Measurements from ENCODE around the gene GABRD. TPM values are rescaled to one million over a fixed set of nuclear protein-coding genes. Genes with fewer than 3 reads are reported as not detected.

GABRD gene
- total and polyA plus RNA-seq, 2 of the 13 experiments (the other 11 are each of a cell fraction or from before 2014, with no cell fraction given) = not detected

GRCh38 chr1:2031546-2032540 lies 12.7 kb downstream of the GABRD start (continued):
- TF ChIP-seq, protein P1, sequence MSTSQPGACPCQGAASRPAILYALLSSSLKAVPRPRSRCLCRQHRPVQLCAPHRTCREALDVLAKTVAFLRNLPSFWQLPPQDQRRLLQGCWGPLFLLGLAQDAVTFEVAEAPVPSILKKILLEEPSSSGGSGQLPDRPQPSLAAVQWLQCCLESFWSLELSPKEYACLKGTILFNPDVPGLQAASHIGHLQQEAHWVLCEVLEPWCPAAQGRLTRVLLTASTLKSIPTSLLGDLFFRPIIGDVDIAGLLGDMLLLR (CRISPR knock-in tag; IDR thresholded peaks at IDR 0.05) = no peak

DNA sequence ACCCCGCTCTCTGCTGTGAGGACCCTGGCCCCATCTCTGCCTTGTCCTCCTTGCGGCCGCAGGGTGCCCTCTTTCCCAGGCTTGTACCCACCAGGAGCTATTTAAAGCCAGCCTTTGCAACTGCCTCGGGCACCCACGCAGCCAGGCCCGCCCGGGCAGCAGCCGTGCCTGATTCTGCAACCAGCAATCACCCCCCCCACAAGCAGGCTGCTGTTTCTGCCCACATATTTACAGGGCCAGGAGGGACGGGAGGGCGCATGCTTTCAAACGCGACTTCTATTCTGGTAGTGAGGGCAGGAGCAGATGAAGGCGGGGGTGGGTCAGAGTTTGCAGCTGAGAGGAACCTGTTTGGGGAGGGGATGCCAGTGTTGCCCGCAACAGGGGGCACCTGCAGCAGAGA lies 13.6 kb downstream of the GABRD start:
- H3K9me3 ChIP-seq (ENCODE audit: low read length) = no peaks in the 10 kb centered on the region
- ChIA-PET POLR2A (no interaction called here), CTCF (ENCODE audit: low intra/inter-chr PET ratio, low total read pairs) (no interaction called here)
- no peak overlapping the region for H3K27ac ChIP-seq (ENCODE audit: extremely low read length, insufficient read depth, low read length)
- no peak overlapping the region for H3K9ac ChIP-seq (ENCODE audit: insufficient read depth, low read depth, low read length)
- H3K4me2 ChIP-seq (ENCODE audit: low read depth, low read length) = no peak overlapping the region
- intact Hi-C loops (cut with micrococcal nuclease; ENCODE audit: unreplicated experiment) = no loop called here
- H3K36me3 ChIP-seq (replicated peaks in 1 of 2; ENCODE audit: control insufficient read depth in 1 of 2, insufficient read depth in 2 of 2, low read length in 2 of 2) = no peaks in the 10 kb centered on the region
- no peak for DNase-seq (ENCODE audit: low spot score)
- WGBS (ENCODE audit: low lambda C conversion rate) = 28% methylated on average over 11 of the region's 14 CpGs
- H3K79me2 ChIP-seq (ENCODE audit: insufficient read depth, low read length) = no peaks in the 10 kb centered on the region
- no TSS peak for BruUV-seq (replicated peaks)
- no peak for ATAC-seq
- H3K27me3 ChIP-seq (ENCODE audit: control insufficient read depth in 1 of 2, insufficient read depth in 2 of 2, low read length in 2 of 2) = peaks cover 31 to 72% of the 10 kb centered on the region in 2 experiments
- in situ Hi-C loops (cut with HindIII; ENCODE audit: extremely low pct_ligation_motif_present, low pct_unique_long_range_greater_than_20kb) = no loop called here
- no peaks in the 10 kb centered on the region for H4K20me1 ChIP-seq (ENCODE audit: insufficient read depth, low read length)
- H3K4me3 ChIP-seq (replicated peaks in 1 of 3; ENCODE audit: insufficient read depth in 1 of 3, low read depth in 2 of 3, low read length in 3 of 3) = no peak overlapping the region
- H3K4me1 ChIP-seq (ENCODE audit: insufficient read depth, low read length) = peaks cover 16% of the 10 kb centered on the region; the same call in 1 of the 2 replicates
- no peak overlapping the region for H2AFZ ChIP-seq (ENCODE audit: low read length)
- no peak for FAIRE-seq
- TF ChIP-seq ZGPAT (CRISPR knock-in tag; IDR thresholded peaks at IDR 0.05) = no peak
- TF ChIP-seq, protein P2, sequence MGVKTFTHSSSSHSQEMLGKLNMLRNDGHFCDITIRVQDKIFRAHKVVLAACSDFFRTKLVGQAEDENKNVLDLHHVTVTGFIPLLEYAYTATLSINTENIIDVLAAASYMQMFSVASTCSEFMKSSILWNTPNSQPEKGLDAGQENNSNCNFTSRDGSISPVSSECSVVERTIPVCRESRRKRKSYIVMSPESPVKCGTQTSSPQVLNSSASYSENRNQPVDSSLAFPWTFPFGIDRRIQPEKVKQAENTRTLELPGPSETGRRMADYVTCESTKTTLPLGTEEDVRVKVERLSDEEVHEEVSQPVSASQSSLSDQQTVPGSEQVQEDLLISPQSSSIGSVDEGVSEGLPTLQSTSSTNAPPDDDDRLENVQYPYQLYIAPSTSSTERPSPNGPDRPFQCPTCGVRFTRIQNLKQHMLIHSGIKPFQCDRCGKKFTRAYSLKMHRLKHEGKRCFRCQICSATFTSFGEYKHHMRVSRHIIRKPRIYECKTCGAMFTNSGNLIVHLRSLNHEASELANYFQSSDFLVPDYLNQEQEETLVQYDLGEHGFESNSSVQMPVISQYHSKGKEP (CRISPR knock-in tag; IDR thresholded peaks at IDR 0.05) = no peak
- no peak for TF ChIP-seq REPIN1 (CRISPR knock-in tag; IDR thresholded peaks at IDR 0.05; ENCODE audit: borderline replicate concordance, low read depth)
- TF ChIP-seq TRAFD1 (CRISPR knock-in tag; IDR thresholded peaks at IDR 0.05; ENCODE audit: borderline replicate concordance) = no peak
- TF ChIP-seq JARID2 (CRISPR knock-in tag; IDR thresholded peaks at IDR 0.05; ENCODE audit: insufficient replicate concordance) = no peak
- no peak for TF ChIP-seq ZIK1 (CRISPR knock-in tag; IDR thresholded peaks at IDR 0.05; ENCODE audit: borderline replicate concordance, low read depth)
- no peak for TF ChIP-seq IKZF4 (CRISPR knock-in tag; IDR thresholded peaks at IDR 0.05; ENCODE audit: borderline replicate concordance, low read depth, not compliant biosample characterization)
- TF ChIP-seq ZSCAN9 (CRISPR knock-in tag; IDR thresholded peaks at IDR 0.05; ENCODE audit: borderline replicate concordance) = no peak
- TF ChIP-seq NR1H2 (CRISPR knock-in tag; IDR thresholded peaks at IDR 0.05; ENCODE audit: borderline replicate concordance, low read depth) = no peak
- no peak for TF ChIP-seq PAF1 (CRISPR knock-in tag; IDR thresholded peaks at IDR 0.05)
- no peak for TF ChIP-seq ZFP41 (CRISPR knock-in tag; IDR thresholded peaks at IDR 0.05; ENCODE audit: borderline replicate concordance)
- TF ChIP-seq ZSCAN25 (CRISPR knock-in tag; IDR thresholded peaks at IDR 0.05) = no peak
- TF ChIP-seq, protein P3, sequence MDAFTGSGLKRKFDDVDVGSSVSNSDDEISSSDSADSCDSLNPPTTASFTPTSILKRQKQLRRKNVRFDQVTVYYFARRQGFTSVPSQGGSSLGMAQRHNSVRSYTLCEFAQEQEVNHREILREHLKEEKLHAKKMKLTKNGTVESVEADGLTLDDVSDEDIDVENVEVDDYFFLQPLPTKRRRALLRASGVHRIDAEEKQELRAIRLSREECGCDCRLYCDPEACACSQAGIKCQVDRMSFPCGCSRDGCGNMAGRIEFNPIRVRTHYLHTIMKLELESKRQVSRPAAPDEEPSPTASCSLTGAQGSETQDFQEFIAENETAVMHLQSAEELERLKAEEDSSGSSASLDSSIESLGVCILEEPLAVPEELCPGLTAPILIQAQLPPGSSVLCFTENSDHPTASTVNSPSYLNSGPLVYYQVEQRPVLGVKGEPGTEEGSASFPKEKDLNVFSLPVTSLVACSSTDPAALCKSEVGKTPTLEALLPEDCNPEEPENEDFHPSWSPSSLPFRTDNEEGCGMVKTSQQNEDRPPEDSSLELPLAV (CRISPR knock-in tag; conservative IDR thresholded peaks at IDR 0.05; ENCODE audit: low read depth) = no peak

Data from HepG2 (cell line).